Measurements from ENCODE around the gene NKX6-2. TPM values are rescaled to one million over a fixed set of nuclear protein-coding genes. Genes with fewer than 3 reads are reported as not detected.

The NKX6-2 gene
- total and polyA plus RNA-seq, 2 experiments from 2014 or later: 0.24 to 9.3 TPM

DNA sequence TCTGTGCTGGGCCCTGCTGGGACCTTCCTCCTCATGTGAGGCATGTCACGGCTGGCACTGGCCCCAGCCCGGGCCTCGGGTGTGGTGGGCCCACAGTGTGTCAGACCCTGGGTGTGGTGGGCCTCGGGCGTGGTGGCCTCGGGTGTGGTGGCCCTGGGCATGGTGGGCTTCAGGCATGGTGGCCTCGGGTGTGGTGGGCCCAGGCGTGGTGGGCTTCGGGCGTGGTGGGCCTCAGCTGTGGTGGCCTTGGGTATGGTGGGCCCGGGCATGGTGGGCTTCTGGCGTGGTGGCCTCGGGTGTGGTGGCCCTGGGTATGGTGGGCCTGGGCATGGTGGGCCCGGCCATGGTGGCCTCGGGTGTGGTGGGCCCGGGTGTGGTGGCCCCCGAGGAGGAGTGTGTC lies 40.4 kb downstream of the NKX6-2 start:
- Histone ChIP-seq H2AFZ (no peak overlapping the region), H3K9me2 (ENCODE audit: insufficient read depth) (no peaks in the 10 kb centered on the region), H3K4me3 (no peak overlapping the region), H3K27me3 (ENCODE audit: insufficient read depth) (no peaks in the 10 kb centered on the region), H3K36me3 (ENCODE audit: insufficient read depth) (no peaks in the 10 kb centered on the region), H3K27ac (ENCODE audit: low read depth) (no peak overlapping the region), H3K4me1 (ENCODE audit: insufficient read depth) (peaks cover 9% of the 10 kb centered on the region), H3K4me2 (no peak overlapping the region), H3F3A (replicated peaks; ENCODE audit: low read depth) (0 out of 2 replicates have a peak, but pooled peaks cover 3% of the 10 kb centered on the region), H3K79me2 (replicated peaks; ENCODE audit: insufficient read depth) (no peaks in the 10 kb centered on the region), H4K20me1 (replicated peaks; ENCODE audit: insufficient read depth) (no peaks in the 10 kb centered on the region)
- no peak for ATAC-seq
- DNase-seq (ENCODE audit: low spot score): no peak
- Mint-ChIP-seq H3K4me3 (no peak overlapping the region), H3K36me3 (ENCODE audit: low read depth) (no peaks in the 10 kb centered on the region), H3K9me3 (no peaks in the 10 kb centered on the region; the same call in 2 of the 3 replicates), H3K4me1 (peaks cover 33% of the 10 kb centered on the region), H3K27me3 (ENCODE audit: insufficient read depth, low read depth, poor library complexity) (no peaks in the 10 kb centered on the region), H3K27ac (no peak overlapping the region)
- TF ChIP-seq, protein P1, sequence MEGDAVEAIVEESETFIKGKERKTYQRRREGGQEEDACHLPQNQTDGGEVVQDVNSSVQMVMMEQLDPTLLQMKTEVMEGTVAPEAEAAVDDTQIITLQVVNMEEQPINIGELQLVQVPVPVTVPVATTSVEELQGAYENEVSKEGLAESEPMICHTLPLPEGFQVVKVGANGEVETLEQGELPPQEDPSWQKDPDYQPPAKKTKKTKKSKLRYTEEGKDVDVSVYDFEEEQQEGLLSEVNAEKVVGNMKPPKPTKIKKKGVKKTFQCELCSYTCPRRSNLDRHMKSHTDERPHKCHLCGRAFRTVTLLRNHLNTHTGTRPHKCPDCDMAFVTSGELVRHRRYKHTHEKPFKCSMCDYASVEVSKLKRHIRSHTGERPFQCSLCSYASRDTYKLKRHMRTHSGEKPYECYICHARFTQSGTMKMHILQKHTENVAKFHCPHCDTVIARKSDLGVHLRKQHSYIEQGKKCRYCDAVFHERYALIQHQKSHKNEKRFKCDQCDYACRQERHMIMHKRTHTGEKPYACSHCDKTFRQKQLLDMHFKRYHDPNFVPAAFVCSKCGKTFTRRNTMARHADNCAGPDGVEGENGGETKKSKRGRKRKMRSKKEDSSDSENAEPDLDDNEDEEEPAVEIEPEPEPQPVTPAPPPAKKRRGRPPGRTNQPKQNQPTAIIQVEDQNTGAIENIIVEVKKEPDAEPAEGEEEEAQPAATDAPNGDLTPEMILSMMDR (conservative IDR thresholded peaks at IDR 0.05; ENCODE audit: low read depth in 2 of 2): no peak
- no peak for TF ChIP-seq JUNB (IDR thresholded peaks at IDR 0.05; ENCODE audit: unreplicated experiment)
- TF ChIP-seq POLR2AphosphoS5 (IDR thresholded peaks at IDR 0.05; ENCODE audit: low read depth): no peak

DNA sequence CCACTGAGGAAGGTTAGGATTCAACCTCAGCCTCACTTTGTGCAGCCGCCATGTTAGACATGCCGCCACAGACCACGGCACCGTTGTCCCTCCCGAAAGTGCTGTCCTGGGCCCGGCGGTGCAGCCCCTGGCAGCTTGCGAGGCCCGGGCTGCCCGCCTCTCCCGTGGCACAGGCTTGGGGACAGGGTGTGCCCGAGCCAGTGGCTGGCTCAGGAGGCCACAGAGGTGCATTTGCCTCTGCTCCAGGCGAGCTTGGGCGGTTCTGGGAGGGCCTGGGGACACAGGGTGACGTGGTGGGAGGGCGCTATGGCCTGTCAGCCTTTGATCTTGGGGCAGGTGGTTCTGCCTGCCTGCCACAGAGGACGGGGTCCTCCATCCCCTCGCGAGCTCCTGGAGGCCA lies 41.1 kb downstream of the NKX6-2 start:
- H3K27me3 Mint-ChIP-seq (ENCODE audit: insufficient read depth, low read depth, poor library complexity): peaks cover 2% of the 10 kb centered on the region
- H3F3A ChIP-seq (replicated peaks; ENCODE audit: low read depth): 0 out of 2 replicates have a peak, but pooled peaks cover 3% of the 10 kb centered on the region
- H3K4me1 ChIP-seq (ENCODE audit: insufficient read depth): peaks cover 9% of the 10 kb centered on the region
- H3K27me3 ChIP-seq (ENCODE audit: insufficient read depth): no peaks in the 10 kb centered on the region
- no peak overlapping the region for H3K4me3 Mint-ChIP-seq
- no peaks in the 10 kb centered on the region for H3K79me2 ChIP-seq (replicated peaks; ENCODE audit: insufficient read depth)
- no peaks in the 10 kb centered on the region; the same call in 2 of the 3 replicates for H3K9me3 Mint-ChIP-seq
- no peaks in the 10 kb centered on the region for H3K9me2 ChIP-seq (ENCODE audit: insufficient read depth)
- H4K20me1 ChIP-seq (replicated peaks; ENCODE audit: insufficient read depth): no peaks in the 10 kb centered on the region
- H3K36me3 Mint-ChIP-seq (ENCODE audit: low read depth): no peaks in the 10 kb centered on the region
- no peak for TF ChIP-seq JUNB (IDR thresholded peaks at IDR 0.05; ENCODE audit: unreplicated experiment)
- no peak for TF ChIP-seq EZH2phosphoT487 (IDR thresholded peaks at IDR 0.05; ENCODE audit: unreplicated experiment)
- no peak for TF ChIP-seq EZH2 (IDR thresholded peaks at IDR 0.05; ENCODE audit: low read depth, unreplicated experiment)
- TF ChIP-seq, protein P1 (conservative IDR thresholded peaks at IDR 0.05; ENCODE audit: low read depth in 2 of 2): no peak
- TF ChIP-seq, protein P2, sequence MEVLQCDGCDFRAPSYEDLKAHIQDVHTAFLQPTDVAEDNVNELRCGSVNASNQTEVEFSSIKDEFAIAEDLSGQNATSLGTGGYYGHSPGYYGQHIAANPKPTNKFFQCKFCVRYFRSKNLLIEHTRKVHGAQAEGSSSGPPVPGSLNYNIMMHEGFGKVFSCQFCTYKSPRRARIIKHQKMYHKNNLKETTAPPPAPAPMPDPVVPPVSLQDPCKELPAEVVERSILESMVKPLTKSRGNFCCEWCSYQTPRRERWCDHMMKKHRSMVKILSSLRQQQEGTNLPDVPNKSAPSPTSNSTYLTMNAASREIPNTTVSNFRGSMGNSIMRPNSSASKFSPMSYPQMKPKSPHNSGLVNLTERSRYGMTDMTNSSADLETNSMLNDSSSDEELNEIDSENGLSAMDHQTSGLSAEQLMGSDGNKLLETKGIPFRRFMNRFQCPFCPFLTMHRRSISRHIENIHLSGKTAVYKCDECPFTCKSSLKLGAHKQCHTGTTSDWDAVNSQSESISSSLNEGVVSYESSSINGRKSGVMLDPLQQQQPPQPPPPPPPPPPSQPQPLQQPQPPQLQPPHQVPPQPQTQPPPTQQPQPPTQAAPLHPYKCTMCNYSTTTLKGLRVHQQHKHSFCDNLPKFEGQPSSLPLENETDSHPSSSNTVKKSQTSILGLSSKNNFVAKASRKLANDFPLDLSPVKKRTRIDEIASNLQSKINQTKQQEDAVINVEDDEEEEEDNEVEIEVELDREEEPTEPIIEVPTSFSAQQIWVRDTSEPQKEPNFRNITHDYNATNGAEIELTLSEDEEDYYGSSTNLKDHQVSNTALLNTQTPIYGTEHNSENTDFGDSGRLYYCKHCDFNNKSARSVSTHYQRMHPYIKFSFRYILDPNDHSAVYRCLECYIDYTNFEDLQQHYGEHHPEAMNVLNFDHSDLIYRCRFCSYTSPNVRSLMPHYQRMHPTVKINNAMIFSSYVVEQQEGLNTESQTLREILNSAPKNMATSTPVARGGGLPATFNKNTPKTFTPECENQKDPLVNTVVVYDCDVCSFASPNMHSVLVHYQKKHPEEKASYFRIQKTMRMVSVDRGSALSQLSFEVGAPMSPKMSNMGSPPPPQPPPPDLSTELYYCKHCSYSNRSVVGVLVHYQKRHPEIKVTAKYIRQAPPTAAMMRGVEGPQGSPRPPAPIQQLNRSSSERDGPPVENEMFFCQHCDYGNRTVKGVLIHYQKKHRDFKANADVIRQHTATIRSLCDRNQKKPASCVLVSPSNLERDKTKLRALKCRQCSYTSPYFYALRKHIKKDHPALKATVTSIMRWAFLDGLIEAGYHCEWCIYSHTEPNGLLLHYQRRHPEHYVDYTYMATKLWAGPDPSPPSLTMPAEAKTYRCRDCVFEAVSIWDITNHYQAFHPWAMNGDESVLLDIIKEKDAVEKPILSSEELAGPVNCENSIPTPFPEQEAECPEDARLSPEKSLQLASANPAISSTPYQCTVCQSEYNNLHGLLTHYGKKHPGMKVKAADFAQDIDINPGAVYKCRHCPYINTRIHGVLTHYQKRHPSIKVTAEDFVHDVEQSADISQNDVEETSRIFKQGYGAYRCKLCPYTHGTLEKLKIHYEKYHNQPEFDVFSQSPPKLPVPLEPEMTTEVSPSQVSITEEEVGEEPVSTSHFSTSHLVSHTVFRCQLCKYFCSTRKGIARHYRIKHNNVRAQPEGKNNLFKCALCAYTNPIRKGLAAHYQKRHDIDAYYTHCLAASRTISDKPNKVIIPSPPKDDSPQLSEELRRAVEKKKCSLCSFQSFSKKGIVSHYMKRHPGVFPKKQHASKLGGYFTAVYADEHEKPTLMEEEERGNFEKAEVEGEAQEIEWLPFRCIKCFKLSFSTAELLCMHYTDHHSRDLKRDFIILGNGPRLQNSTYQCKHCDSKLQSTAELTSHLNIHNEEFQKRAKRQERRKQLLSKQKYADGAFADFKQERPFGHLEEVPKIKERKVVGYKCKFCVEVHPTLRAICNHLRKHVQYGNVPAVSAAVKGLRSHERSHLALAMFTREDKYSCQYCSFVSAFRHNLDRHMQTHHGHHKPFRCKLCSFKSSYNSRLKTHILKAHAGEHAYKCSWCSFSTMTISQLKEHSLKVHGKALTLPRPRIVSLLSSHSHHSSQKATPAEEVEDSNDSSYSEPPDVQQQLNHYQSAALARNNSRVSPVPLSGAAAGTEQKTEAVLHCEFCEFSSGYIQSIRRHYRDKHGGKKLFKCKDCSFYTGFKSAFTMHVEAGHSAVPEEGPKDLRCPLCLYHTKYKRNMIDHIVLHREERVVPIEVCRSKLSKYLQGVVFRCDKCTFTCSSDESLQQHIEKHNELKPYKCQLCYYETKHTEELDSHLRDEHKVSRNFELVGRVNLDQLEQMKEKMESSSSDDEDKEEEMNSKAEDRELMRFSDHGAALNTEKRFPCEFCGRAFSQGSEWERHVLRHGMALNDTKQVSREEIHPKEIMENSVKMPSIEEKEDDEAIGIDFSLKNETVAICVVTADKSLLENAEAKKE (CRISPR knock-in tag; IDR thresholded peaks at IDR 0.05): no peak
- no peak for TF ChIP-seq STAT1 (IDR thresholded peaks at IDR 0.05; ENCODE audit: unreplicated experiment)
- TF ChIP-seq POLR2AphosphoS5 (IDR thresholded peaks at IDR 0.05; ENCODE audit: low read depth): no peak
- no peak for TF ChIP-seq CREB1 (CRISPR knock-in tag; IDR thresholded peaks at IDR 0.05; ENCODE audit: low read depth)
- TF ChIP-seq ZNF114 (CRISPR knock-in tag; IDR thresholded peaks at IDR 0.05): no peak
- no peak for TF ChIP-seq NANOG (IDR thresholded peaks at IDR 0.05; ENCODE audit: borderline replicate concordance)
- DNase-seq (ENCODE audit: low spot score) (no peak), ATAC-seq (no peak)
- no peak overlapping the region for H2AFZ ChIP-seq
- H3K4me1 Mint-ChIP-seq: peaks cover 33% of the 10 kb centered on the region
- H3K27ac ChIP-seq (ENCODE audit: low read depth): no peak overlapping the region
- no peak overlapping the region for H3K4me2 ChIP-seq
- H3K4me3 ChIP-seq: no peak overlapping the region
- H3K36me3 ChIP-seq (ENCODE audit: insufficient read depth): no peaks in the 10 kb centered on the region
- H3K27ac Mint-ChIP-seq: no peak overlapping the region
